ENCODE measurements around the gene GALNTL6.

GRCh38 chr4:171940656-171941055 is 127.5 kb downstream of the GALNTL6 start:
- no peak for TF ChIP-seq POLR2A (IDR thresholded peaks at IDR 0.05; ENCODE audit: low read depth, low read length)
- no peak for TF ChIP-seq TAF1 (IDR thresholded peaks at IDR 0.05; ENCODE audit: low read depth, low read length)
